Measurements from ENCODE around the gene LPP.
"Not testable (repeated sequence)": the region's sequence is repeated elsewhere in the genome, so short reads cannot be mapped to it uniquely, and the experiment has no call there.

LPP gene

GRCh38 chr3:188154014-188154808 lies at the start of gene LPP:
LPP (plus strand) TSS chr3:188154157; CDS start chr3:188406121, 251,964 bp downstream.
- no peak for DNase-seq

GRCh38 chr3:188106006-188106405 lies 48.0 kb upstream of the LPP start:
- no peak for DNase-seq

- DNase-seq, result no peak
These were observed 47.5 kb upstream of the LPP start for GRCh38 chr3:188106454-188106853.

GRCh38 chr3:188106887-188107830 lies 46.8 kb upstream of the LPP start:
- DNase-seq, result no peak

- DNase-seq, result no peak
These were observed 45.1 kb upstream of the LPP start for GRCh38 chr3:188108703-188109412.

- no peak for DNase-seq
These were observed 42.9 kb upstream of the LPP start for GRCh38 chr3:188111002-188111584.

GRCh38 chr3:188113756-188114155 lies 40.2 kb upstream of the LPP start:
- DNase-seq, result no peak

- DNase-seq, result no peak
These were observed 34.1 kb upstream of the LPP start for GRCh38 chr3:188119846-188120245.

- DNase-seq, result no peak
These were observed 31.3 kb upstream of the LPP start for GRCh38 chr3:188122571-188123169.

GRCh38 chr3:188123170-188123905 lies 30.6 kb upstream of the LPP start:
- DNase-seq, result no peak

- DNase-seq, result no peak
These were observed 29.8 kb upstream of the LPP start for GRCh38 chr3:188124184-188124583.

GRCh38 chr3:188125076-188125475 lies 28.9 kb upstream of the LPP start:
- no peak for DNase-seq

- DNase-seq, result no peak
These were observed 27.7 kb upstream of the LPP start for GRCh38 chr3:188126276-188126675.

GRCh38 chr3:188126934-188127333 lies 27.0 kb upstream of the LPP start:
- no peak for DNase-seq

- no peak for DNase-seq
These were observed 25.1 kb upstream of the LPP start for GRCh38 chr3:188128905-188129304.

- not testable (repeated sequence) for DNase-seq
These were observed 22.9 kb upstream of the LPP start for GRCh38 chr3:188131023-188131422.

- no peak for DNase-seq
These were observed 20.7 kb upstream of the LPP start for GRCh38 chr3:188133219-188133618.

GRCh38 chr3:188133646-188134045 lies 20.3 kb upstream of the LPP start:
- no peak for DNase-seq

GRCh38 chr3:188134079-188134478 lies 19.9 kb upstream of the LPP start:
- DNase-seq, result no peak

- DNase-seq, result no peak
These were observed 19.1 kb upstream of the LPP start for GRCh38 chr3:188134856-188135255.

- DNase-seq, result no peak
These were observed 18.7 kb upstream of the LPP start for GRCh38 chr3:188135271-188135670.

- DNase-seq, result no peak
These were observed 16.9 kb upstream of the LPP start for GRCh38 chr3:188137051-188137450.
